IMR-90 (cell line): Measurements from ENCODE around the gene KIF6.

ENCODE experiments used
- CTCF ChIP-seq: conservative IDR thresholded peaks from 2 replicates; pipeline ENCODE4 v1.5.1; 2012; ENCODE audit warnings: mild to moderate bottlenecking, low read depth, low read length, improper control_type of control experiment
- RFX5 ChIP-seq: IDR thresholded peaks from 2 replicates; pipeline ENCODE4 v1.8.0; 2012; ENCODE audit warnings: low read depth, mild to moderate bottlenecking, low read length, moderate library complexity

GRCh38 chr6:39507331-39507998, 217.7 kb downstream of the KIF6 start:
- TF ChIP-seq RFX5 (no peak), CTCF (no peak)
